Measurements from ENCODE around the gene C1orf52. TPM values are rescaled to one million over a fixed set of nuclear protein-coding genes. Genes with fewer than 3 reads are reported as not detected.

Gene C1orf52
- total and polyA plus RNA-seq, 2 of the 13 experiments (the other 11 are each of a cell fraction or from before 2014, with no cell fraction given): 19.4 to 27.4 TPM

- H3K4me1 ChIP-seq (ENCODE audit: insufficient read depth, low read length): peaks cover 55% of the 10 kb centered on the region
- peak; percentile 54; the same call in 1 of the 2 replicates for TF ChIP-seq ZNF24 (IDR thresholded peaks at IDR 0.05)
- no peak for TF ChIP-seq FOXP1 (IDR thresholded peaks at IDR 0.05)
- TF ChIP-seq FOXP1 (CRISPR knock-in tag; IDR thresholded peaks at IDR 0.05): peak; percentile 8; the same call in 1 of the 2 replicates
- 0 out of 4 replicates have a peak, but pooled peaks of 1 of the 2 experiments have one; percentile 36 for TF ChIP-seq ATF4 (CRISPR knock-in tag; IDR thresholded peaks at IDR 0.05)
- TF ChIP-seq ZBTB26 (CRISPR knock-in tag; IDR thresholded peaks at IDR 0.05; ENCODE audit: borderline replicate concordance): no peak
- no peak for FAIRE-seq
- 67% methylated on average over 10 of the region's 11 CpGs for WGBS (ENCODE audit: low lambda C conversion rate)
- H4K20me1 ChIP-seq (ENCODE audit: insufficient read depth, low read length): 0 out of 2 replicates have a peak, but pooled peaks cover 5% of the 10 kb centered on the region
- peak overlapping the region; percentile 74 for H3K9ac ChIP-seq (ENCODE audit: insufficient read depth, low read depth, low read length)
- peaks cover 0 to 6% of the 10 kb centered on the region in 2 experiments; a peak in 1 of 5 replicates for H3K36me3 ChIP-seq (replicated peaks in 1 of 2; ENCODE audit: control insufficient read depth in 1 of 2, insufficient read depth in 2 of 2, low read length in 2 of 2)
- peak overlapping the region; percentile 48 to 100 (median 57) for H3K4me3 ChIP-seq (replicated peaks in 1 of 3; ENCODE audit: insufficient read depth in 1 of 3, low read depth in 2 of 3, low read length in 3 of 3)
- peak overlapping the region; percentile 81 for H3K4me2 ChIP-seq (ENCODE audit: low read depth, low read length)
- H3K27me3 ChIP-seq (ENCODE audit: control insufficient read depth in 1 of 2, insufficient read depth in 2 of 2, low read length in 2 of 2): no peaks in the 10 kb centered on the region; a peak in 1 of 5 replicates
- peaks cover 36% of the 10 kb centered on the region for H3K79me2 ChIP-seq (ENCODE audit: insufficient read depth, low read length)
- POLR2A ChIA-PET: interaction anchor here (0.7 to 2.9 kb wide), 15 partner anchors 8 to 704 kb away, joined by 3 to 37 read pairs (median 6); partner anchors contain the start of genes C1orf52, CCN1, SYDE2 and ZNHIT6
- intact Hi-C loops (cut with micrococcal nuclease; ENCODE audit: unreplicated experiment) (no loop called here), in situ Hi-C loops (cut with HindIII; ENCODE audit: extremely low pct_ligation_motif_present, low pct_unique_long_range_greater_than_20kb) (no loop called here)
- ATAC-seq: no peak
- no peaks in the 10 kb centered on the region for H3K9me3 ChIP-seq (ENCODE audit: low read length)
- TSS peak; percentile 92 for BruUV-seq (replicated peaks)
- peak overlapping the region; percentile 61 for H3K27ac ChIP-seq (ENCODE audit: extremely low read length, insufficient read depth, low read length)
- DNase-seq (ENCODE audit: low spot score): no peak
- peak overlapping the region; percentile 57 for H2AFZ ChIP-seq (ENCODE audit: low read length)
- CTCF ChIA-PET (ENCODE audit: low intra/inter-chr PET ratio, low total read pairs): no interaction called here
Measured at GRCh38 chr1:85276978-85277639, 17.6 kb upstream of the C1orf52 start.

All from HepG2 (cell line).